DOHH2 (cell line): ENCODE results near the gene PGBD2.

Source experiments
- EZH2phosphoT487 ChIP-seq: fragments of 200-600 bp; sonication (generic); IDR thresholded peaks from 2 replicates; pipeline ENCODE4 v1.6.1; 2017; ENCODE audit warnings: borderline replicate concordance, mild to moderate bottlenecking, antibody characterized with exemption, low read length, moderate library complexity, mixed read lengths
- TF ChIP-seq, protein P1 (sequence below): fragments of 200-600 bp; sonication (generic); IDR thresholded peaks from one replicate; pipeline ENCODE4 v1.5.1; 2014; ENCODE audit warnings: antibody characterized with exemption, mild to moderate bottlenecking, low read depth, low read length; ENCODE audit not compliant: poor library complexity, severe bottlenecking

- TF ChIP-seq, protein P1, sequence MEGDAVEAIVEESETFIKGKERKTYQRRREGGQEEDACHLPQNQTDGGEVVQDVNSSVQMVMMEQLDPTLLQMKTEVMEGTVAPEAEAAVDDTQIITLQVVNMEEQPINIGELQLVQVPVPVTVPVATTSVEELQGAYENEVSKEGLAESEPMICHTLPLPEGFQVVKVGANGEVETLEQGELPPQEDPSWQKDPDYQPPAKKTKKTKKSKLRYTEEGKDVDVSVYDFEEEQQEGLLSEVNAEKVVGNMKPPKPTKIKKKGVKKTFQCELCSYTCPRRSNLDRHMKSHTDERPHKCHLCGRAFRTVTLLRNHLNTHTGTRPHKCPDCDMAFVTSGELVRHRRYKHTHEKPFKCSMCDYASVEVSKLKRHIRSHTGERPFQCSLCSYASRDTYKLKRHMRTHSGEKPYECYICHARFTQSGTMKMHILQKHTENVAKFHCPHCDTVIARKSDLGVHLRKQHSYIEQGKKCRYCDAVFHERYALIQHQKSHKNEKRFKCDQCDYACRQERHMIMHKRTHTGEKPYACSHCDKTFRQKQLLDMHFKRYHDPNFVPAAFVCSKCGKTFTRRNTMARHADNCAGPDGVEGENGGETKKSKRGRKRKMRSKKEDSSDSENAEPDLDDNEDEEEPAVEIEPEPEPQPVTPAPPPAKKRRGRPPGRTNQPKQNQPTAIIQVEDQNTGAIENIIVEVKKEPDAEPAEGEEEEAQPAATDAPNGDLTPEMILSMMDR: no peak
- TF ChIP-seq EZH2phosphoT487: no peak
Measured at GRCh38 chr1:248914796-248915381, 8.9 kb downstream of the PGBD2 start.
